Measurements from ENCODE around the gene PSTK. TPM values are rescaled to one million over a fixed set of nuclear protein-coding genes. Genes with fewer than 3 reads are reported as not detected.

PSTK gene
- total and polyA plus RNA-seq, 2 of the 13 experiments (the other 11 are each of a cell fraction or from before 2014, with no cell fraction given): 8.2 to 9.3 TPM

- TF ChIP-seq ZBED4 (CRISPR knock-in tag; IDR thresholded peaks at IDR 0.05; ENCODE audit: borderline replicate concordance) (peak; percentile 66; the same call in 1 of the 2 replicates), KLF15 (CRISPR knock-in tag; IDR thresholded peaks at IDR 0.05; ENCODE audit: borderline replicate concordance) (0 out of 2 replicates have a peak, but pooled peaks have one; percentile 24), FOXK1 (CRISPR knock-in tag; IDR thresholded peaks at IDR 0.05; ENCODE audit: borderline replicate concordance, low read depth) (peak; percentile 83; the same call in 1 of the 2 replicates), SOX13 (IDR thresholded peaks at IDR 0.05) (no peak), SOX13 (CRISPR knock-in tag; conservative IDR thresholded peaks at IDR 0.05 in 1 of 2, IDR thresholded peaks at IDR 0.05 in 1 of 2) (peak in 1 of 2 experiments; percentile 49; a peak in 1 of 4 replicates), ZNF670 (CRISPR knock-in tag; IDR thresholded peaks at IDR 0.05; ENCODE audit: borderline replicate concordance) (peak; percentile 93; the same call in 1 of the 2 replicates), BORCS8-MEF2B (CRISPR knock-in tag; IDR thresholded peaks at IDR 0.05) (peak; percentile 56), TERF1 (CRISPR knock-in tag; IDR thresholded peaks at IDR 0.05) (no peak), SRSF1 (optimal IDR thresholded peaks at IDR 0.05; ENCODE audit: low read depth, low read length) (peak; percentile 80), REXO4 (CRISPR knock-in tag; IDR thresholded peaks at IDR 0.05; ENCODE audit: borderline replicate concordance) (no peak), SNAPC5 (CRISPR knock-in tag; IDR thresholded peaks at IDR 0.05; ENCODE audit: borderline replicate concordance) (no peak), ZNF333 (CRISPR knock-in tag; IDR thresholded peaks at IDR 0.05; ENCODE audit: borderline replicate concordance) (no peak), KDM5A (IDR thresholded peaks at IDR 0.05; ENCODE audit: borderline replicate concordance, low read length) (peak; percentile 95), IKZF4 (CRISPR knock-in tag; IDR thresholded peaks at IDR 0.05; ENCODE audit: borderline replicate concordance, low read depth, not compliant biosample characterization) (no peak)
Observed at GRCh38 chr10:123008355-123009104, 28.3 kb downstream of the PSTK start, which contains the start of the genes ACADSB and IKZF5 (continued).
